Measurements from ENCODE around the gene NBPF1. TPM values are rescaled to one million over a fixed set of nuclear protein-coding genes. Genes with fewer than 3 reads are reported as not detected.
A peak's percentile ranks its signal among the peaks of the same experiment; 100 is the strongest.
"Not testable (repeated sequence)": the region's sequence is repeated elsewhere in the genome, so short reads cannot be mapped to it uniquely, and the experiment has no call there.

NBPF1 gene
- polyA plus RNA-seq, 6 donors from 2014 or later, result 7.1 to 17.3 (median 13.8) TPM

DNA sequence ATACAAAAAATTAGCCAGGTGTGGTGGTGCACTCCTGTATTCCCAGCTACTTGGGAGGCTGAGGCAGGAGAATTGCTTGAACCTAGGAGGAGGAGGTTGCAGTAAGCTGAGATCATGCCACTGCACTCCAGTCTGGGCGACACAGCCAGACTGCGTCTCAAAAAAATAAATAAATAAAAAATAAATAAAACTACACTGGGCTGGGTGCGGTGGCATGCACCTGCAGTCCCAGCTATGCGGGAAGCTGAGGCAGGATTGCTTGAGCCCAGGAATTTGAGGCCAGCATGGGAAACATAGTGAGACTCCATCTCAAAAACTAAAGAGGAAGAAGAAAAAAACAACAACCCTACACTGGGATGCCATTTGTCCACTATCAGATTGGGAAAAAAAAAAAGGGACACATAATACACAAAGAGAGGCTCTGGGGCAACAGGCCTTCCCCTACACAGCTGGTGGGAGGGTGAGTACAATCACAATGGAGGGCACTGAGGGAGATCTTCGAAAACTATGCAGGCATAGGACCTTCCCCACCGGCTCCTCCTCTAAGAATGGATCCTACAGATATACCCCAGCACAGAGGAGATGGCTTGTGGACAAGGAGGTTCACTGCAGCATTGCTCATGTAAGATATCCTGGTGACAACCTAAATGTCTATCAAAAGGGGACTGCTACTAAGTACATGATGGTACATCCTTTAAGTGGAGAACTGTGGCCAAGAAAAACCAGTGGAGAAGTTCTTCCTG is 20.3 kb upstream of the NBPF1 start:
- DNase-seq; H3K4me3 Mint-ChIP-seq; ATAC-seq (ENCODE audit: low read depth in 2 of 2); H3K9me3 Mint-ChIP-seq; H3K27me3 Mint-ChIP-seq; H3K4me1 Mint-ChIP-seq: not testable (repeated sequence)
- Mint-ChIP-seq H3K36me3 (peaks cover 9 to 57% of the 10 kb centered on the region in 2 donors), H3K27ac (peak overlapping the region in 3 of 6 donors; percentile 4 to 62 (median 16))

- H3K36me3 Mint-ChIP-seq, result peaks cover 9 to 62% of the 10 kb centered on the region in 2 donors
- peak overlapping the region in 3 of 6 donors; percentile 10 to 47 (median 27) for H3K27ac Mint-ChIP-seq
Measured at GRCh38 chr1:16632044-16632850, 18.9 kb upstream of the NBPF1 start.

DNA sequence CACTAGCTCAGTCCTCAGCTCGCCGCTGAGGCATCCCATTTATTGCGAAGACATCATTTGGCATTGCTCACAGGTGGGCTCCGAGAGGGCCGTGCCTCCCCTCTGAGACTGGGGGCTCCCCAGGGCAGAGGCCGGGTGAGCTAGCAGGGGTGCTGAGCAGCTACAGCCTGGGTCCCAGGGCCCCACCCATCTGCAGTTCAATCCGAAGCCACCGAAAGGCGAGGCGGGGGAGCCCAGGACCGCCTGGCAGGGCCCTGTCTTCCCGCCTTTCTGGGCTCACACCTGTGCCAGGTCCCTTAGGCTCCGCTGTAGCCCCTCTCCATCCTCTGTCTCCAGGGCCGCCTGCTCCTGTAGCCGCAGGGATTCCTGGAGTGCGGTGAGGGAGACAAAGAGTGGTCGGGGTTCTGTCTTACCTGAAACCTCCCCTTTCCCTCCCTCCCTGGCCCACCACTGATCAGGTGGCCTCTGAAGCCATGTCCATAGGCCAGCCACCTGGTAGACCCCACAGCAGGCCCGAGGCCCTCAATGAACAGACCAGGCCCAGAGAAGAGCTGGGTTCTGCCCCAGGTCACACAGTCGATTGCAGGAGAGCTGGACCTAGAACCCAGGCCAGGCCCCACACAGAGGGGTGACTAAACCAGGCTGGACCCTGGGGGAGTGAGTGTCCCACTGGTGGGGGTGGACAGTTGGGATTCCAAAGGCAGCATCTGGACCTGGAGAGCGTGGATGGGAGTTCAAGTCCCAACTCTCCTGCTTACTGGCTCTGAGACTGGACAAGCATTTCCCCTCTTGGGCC is 18.1 kb upstream of the NBPF1 start:
- DNase-seq, result no peak
- Mint-ChIP-seq H3K27me3 (no peaks in the 10 kb centered on the region), H3K9me3 (no peaks in the 10 kb centered on the region), H3K27ac (peak overlapping the region in 1 of 6 donors; percentile 42), H3K4me1 (peaks cover 0 to 8% (median 6%) of the 10 kb centered on the region in 3 donors), H3K36me3 (peaks cover 9 to 65% of the 10 kb centered on the region in 2 donors), H3K4me3 (no peak overlapping the region)
- ATAC-seq (ENCODE audit: low read depth in 2 of 2), result no peak

More at GRCh38 chr1:16632044-16632850, 18.9 kb upstream of the NBPF1 start:
- not testable (repeated sequence) for H3K4me1 Mint-ChIP-seq; DNase-seq; H3K9me3 Mint-ChIP-seq; ATAC-seq (ENCODE audit: low read depth in 2 of 2); H3K27me3 Mint-ChIP-seq; H3K4me3 Mint-ChIP-seq

DNA sequence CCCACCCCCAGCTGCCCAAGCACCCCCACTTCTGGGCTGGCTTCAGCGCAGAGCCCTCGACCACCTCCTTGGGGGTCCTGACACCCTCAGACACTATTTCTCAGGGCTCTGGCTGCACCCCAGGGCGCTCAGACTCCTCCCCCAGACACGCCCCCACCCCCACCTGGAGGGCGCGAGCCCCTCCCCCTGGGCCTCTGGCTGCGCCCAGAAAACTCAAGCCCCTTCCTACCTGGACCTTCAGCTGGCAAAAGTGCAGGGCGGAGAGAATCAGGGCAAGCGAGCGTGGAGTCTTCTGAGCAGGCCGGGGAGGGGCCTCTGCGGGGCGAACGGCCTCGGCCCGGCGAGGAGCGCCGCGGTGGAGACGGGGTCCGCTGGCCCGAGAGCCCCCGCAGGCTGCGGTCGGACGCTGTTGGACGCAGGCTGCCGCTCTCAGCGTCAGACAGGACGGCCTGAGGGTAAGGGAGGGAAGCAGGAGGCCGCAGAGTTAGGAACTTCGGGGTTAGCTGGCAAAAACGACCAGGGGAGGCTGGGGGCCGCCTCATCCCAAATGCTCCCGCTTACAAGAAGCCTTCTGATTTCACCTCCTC is 17.4 kb upstream of the NBPF1 start:
- ATAC-seq (ENCODE audit: low read depth in 2 of 2), result no peak
- H3K27me3 Mint-ChIP-seq, result no peaks in the 10 kb centered on the region
- H3K27ac Mint-ChIP-seq, result peak overlapping the region in 3 of 6 donors; percentile 39 to 54 (median 42)
- peaks cover 16 to 72% of the 10 kb centered on the region in 2 donors for H3K36me3 Mint-ChIP-seq
- H3K4me3 Mint-ChIP-seq, result no peak overlapping the region
- H3K4me1 Mint-ChIP-seq, result peaks cover 0 to 14% (median 6%) of the 10 kb centered on the region in 3 donors
- H3K9me3 Mint-ChIP-seq, result no peaks in the 10 kb centered on the region
- no peak for DNase-seq

DNA sequence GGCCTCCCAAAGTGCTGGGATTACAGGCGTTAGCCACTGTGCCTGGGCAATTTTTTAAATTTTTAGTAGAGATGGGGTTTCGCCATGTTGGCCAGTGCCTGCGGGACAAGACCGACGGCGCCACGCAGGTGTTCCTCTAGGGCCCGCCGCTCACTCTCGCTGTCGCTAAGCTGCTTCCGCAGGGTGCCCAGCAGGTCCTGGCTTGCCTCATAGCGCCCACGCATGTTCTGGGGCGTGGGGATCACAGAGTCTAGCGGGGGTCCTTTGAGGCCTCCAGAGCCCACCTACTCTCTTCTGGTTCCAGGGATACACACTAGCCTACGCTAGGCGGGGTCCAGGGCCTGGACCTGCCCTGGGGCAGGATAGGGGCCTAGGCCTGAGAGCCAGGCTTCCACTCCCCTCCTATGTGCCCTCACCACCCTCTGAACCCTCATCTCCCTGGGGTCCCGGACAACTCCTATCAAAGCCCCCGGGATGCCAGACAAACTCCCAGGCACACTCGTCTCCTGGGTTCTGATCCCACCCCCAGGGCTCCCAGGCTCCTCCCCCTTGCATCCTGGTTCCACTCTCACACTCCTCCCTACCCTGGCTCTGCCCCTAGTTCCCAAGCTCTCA is 16.7 kb upstream of the NBPF1 start:
- Mint-ChIP-seq H3K36me3 (peaks cover 16 to 79% of the 10 kb centered on the region in 2 donors), H3K4me3 (peak overlapping the region in 1 of 8 donors; percentile 18), H3K4me1 (peaks cover 0 to 14% (median 6%) of the 10 kb centered on the region in 3 donors), H3K27ac (peak overlapping the region in 2 of 6 donors; percentile 39 to 54)
- not testable (repeated sequence) for H3K27me3 Mint-ChIP-seq; DNase-seq; H3K9me3 Mint-ChIP-seq; ATAC-seq (ENCODE audit: low read depth in 2 of 2)

- Mint-ChIP-seq H3K27ac (peak overlapping the region in 2 of 6 donors; percentile 54 to 86), H3K4me1 (peaks cover 0 to 14% (median 6%) of the 10 kb centered on the region in 3 donors), H3K4me3 (no peak overlapping the region), H3K36me3 (peaks cover 7 to 69% of the 10 kb centered on the region in 2 donors), H3K9me3 (no peaks in the 10 kb centered on the region), H3K27me3 (no peaks in the 10 kb centered on the region)
- no peak for ATAC-seq (ENCODE audit: low read depth in 2 of 2)
- DNase-seq, result no peak
Measured at GRCh38 chr1:16628361-16629111, 15.2 kb upstream of the NBPF1 start.

DNA sequence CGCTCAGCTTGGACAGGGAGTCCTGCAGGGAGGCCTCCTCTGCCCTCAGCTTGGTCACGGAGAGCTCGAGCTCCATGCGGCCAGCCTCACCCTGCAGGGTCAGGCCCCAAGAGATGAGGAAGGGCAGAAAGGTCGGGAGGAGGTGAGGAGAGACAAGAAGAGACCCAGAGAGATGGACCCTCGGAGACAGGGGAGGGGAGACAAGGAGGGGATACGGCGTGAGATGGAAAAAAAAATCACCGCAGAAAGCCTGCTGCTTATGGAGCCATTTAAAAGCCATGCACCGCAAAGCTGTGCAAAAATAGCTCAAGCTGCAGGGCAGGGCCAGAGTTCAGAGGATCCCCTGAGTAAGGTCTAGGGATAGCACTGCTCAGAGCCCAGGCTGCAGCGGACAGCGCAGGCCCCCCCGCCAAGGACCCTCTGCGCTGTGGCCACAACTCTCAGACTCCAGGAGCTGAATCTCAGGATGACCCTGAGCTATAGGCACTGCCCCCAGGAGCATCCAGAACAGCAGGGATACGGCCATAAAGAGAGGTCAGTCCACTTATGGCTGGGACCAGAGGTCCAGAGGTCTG is 13.1 kb upstream of the NBPF1 start:
- not testable (repeated sequence) for H3K9me3 Mint-ChIP-seq; DNase-seq; H3K4me3 Mint-ChIP-seq; ATAC-seq (ENCODE audit: low read depth in 2 of 2); H3K27me3 Mint-ChIP-seq
- Mint-ChIP-seq H3K36me3 (peaks cover 7 to 49% of the 10 kb centered on the region in 2 donors), H3K27ac (peak overlapping the region in 1 of 6 donors; percentile 21), H3K4me1 (peaks cover 0 to 14% (median 6%) of the 10 kb centered on the region in 3 donors)

- Mint-ChIP-seq H3K27ac (peak overlapping the region in 2 of 6 donors; percentile 2 to 53), H3K4me3 (no peak overlapping the region), H3K9me3 (no peaks in the 10 kb centered on the region), H3K27me3 (no peaks in the 10 kb centered on the region), H3K4me1 (peaks cover 0 to 14% (median 6%) of the 10 kb centered on the region in 3 donors), H3K36me3 (peaks cover 7 to 42% of the 10 kb centered on the region in 2 donors)
- DNase-seq, result no peak
- no peak for ATAC-seq (ENCODE audit: low read depth in 2 of 2)
Measured at GRCh38 chr1:16625497-16626408, 12.4 kb upstream of the NBPF1 start.

GRCh38 chr1:16623812-16624719 is 10.7 kb upstream of the NBPF1 start:
- not testable (repeated sequence) for ATAC-seq (ENCODE audit: low read depth in 2 of 2); H3K27me3 Mint-ChIP-seq

DNA sequence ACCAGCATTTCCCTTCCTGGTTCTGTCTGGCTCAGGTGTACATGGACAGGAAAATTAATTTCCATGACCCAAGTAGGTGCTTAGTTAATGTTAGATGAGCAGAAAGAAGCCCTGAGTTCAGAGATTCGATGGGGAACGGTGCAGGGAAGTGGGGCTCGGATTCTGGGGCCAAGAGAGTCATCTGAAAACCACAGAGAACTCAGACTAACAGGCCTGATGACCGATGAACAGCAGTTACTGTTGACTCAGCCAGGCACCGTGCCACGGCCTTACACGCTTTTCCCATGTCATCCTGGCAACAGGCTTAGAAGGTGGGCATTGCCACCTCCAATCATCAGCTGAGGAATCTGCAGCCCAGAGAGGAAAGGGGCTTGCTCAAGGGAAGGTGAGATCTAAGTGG is 10.0 kb upstream of the NBPF1 start:
- not testable (repeated sequence) for H3K27ac Mint-ChIP-seq; DNase-seq; H3K27me3 Mint-ChIP-seq; H3K4me3 Mint-ChIP-seq; ATAC-seq (ENCODE audit: low read depth in 2 of 2); H3K4me1 Mint-ChIP-seq; H3K9me3 Mint-ChIP-seq
- H3K36me3 Mint-ChIP-seq, result peaks cover 7 to 20% of the 10 kb centered on the region in 2 donors

More at GRCh38 chr1:16623812-16624719, 10.7 kb upstream of the NBPF1 start:
- peaks cover 7 to 27% of the 10 kb centered on the region in 2 donors for H3K36me3 Mint-ChIP-seq
- not testable (repeated sequence) for H3K27ac Mint-ChIP-seq, H3K4me3 Mint-ChIP-seq, H3K4me1 Mint-ChIP-seq, H3K9me3 Mint-ChIP-seq, DNase-seq

Data from naive B cell (primary cell).